ENCODE results near the gene PRSS36.

DNA sequence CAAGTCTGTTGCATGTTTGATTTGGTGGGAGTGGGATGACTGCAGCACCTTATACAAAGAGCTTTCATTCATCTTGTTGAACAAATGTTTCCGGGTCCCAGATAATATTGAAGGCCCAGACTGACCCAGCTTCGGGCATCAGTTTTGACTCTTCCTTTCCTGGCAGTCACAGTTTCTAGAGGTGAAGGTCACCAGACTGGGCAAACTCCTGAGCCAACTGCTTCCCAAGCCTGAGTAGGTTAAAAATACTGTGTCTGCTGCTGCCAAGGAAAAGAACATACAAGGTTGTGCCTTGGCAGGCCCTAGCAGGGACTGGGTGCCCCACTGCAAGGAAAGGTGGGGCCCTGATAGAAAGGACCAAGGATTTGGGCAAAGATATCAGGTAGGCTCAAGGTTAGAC, 37.2 kb downstream of the PRSS36 start:
- TF ChIP-seq, protein P1, sequence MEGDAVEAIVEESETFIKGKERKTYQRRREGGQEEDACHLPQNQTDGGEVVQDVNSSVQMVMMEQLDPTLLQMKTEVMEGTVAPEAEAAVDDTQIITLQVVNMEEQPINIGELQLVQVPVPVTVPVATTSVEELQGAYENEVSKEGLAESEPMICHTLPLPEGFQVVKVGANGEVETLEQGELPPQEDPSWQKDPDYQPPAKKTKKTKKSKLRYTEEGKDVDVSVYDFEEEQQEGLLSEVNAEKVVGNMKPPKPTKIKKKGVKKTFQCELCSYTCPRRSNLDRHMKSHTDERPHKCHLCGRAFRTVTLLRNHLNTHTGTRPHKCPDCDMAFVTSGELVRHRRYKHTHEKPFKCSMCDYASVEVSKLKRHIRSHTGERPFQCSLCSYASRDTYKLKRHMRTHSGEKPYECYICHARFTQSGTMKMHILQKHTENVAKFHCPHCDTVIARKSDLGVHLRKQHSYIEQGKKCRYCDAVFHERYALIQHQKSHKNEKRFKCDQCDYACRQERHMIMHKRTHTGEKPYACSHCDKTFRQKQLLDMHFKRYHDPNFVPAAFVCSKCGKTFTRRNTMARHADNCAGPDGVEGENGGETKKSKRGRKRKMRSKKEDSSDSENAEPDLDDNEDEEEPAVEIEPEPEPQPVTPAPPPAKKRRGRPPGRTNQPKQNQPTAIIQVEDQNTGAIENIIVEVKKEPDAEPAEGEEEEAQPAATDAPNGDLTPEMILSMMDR (IDR thresholded peaks at IDR 0.05) = no peak
- TF ChIP-seq POLR2A (IDR thresholded peaks at IDR 0.05) (no peak), POLR2AphosphoS5 (IDR thresholded peaks at IDR 0.05) (no peak), EP300 (IDR thresholded peaks at IDR 0.05) (no peak)
